Karpas-422 (cell line): ENCODE data around the gene TGFB1I1. TPM values are rescaled to one million over a fixed set of nuclear protein-coding genes. Genes with fewer than 3 reads are reported as not detected.
A peak's percentile ranks its signal among the peaks of the same experiment; 100 is the strongest.
"Not testable (repeated sequence)": the region's sequence is repeated elsewhere in the genome, so short reads cannot be mapped to it uniquely, and the experiment has no call there.

ENCODE experiments used
- DNase-seq: peaks from one replicate; pipeline ENCODE4 v3.0.0-alpha.2; 2015
- H2AFZ ChIP-seq: fragments of 200-600 bp; sonication (generic); 2 replicates; pipeline ENCODE4 v1.6.1; 2014; ENCODE audit warnings: antibody characterized with exemption, low read length, mixed read lengths
- H3K27ac ChIP-seq: fragments of 200-600 bp; sonication (generic); 2 replicates; pipeline ENCODE4 v1.5.1; 2014; ENCODE audit warnings: mild to moderate bottlenecking, low read length, moderate library complexity
- H3K27me3 ChIP-seq: fragments of 200-600 bp; sonication (generic); 2 replicates; pipeline ENCODE4 v1.6.1; 2014; ENCODE audit warnings: low read length, mixed read lengths
- H3K36me3 ChIP-seq: fragments of 200-600 bp; sonication (generic); 2 replicates; pipeline ENCODE4 v1.6.1; 2014; ENCODE audit warnings: low read length, mixed read lengths; ENCODE audit not compliant: insufficient read depth
- H3K4me1 ChIP-seq: fragments of 200-600 bp; sonication (generic); 2 replicates; pipeline ENCODE4 v1.6.1; 2014; ENCODE audit warnings: mild to moderate bottlenecking, low read length, mixed read lengths
- H3K4me2 ChIP-seq: fragments of 200-600 bp; sonication (generic); 2 replicates; pipeline ENCODE4 v1.6.1; 2014; ENCODE audit warnings: low read length, low read depth, mild to moderate bottlenecking; ENCODE audit not compliant: poor library complexity, severe bottlenecking
- H3K4me3 ChIP-seq: fragments of 200-600 bp; sonication (generic); 2 replicates; pipeline ENCODE4 v1.5.1; 2014; ENCODE audit warnings: mild to moderate bottlenecking, antibody characterized with exemption, low read length, mixed read lengths
- H3K79me2 ChIP-seq: fragments of 200-600 bp; sonication (generic); 2 replicates; pipeline ENCODE4 v1.6.1; 2014; ENCODE audit warnings: mild to moderate bottlenecking, low read length, mixed read lengths
- H3K9ac ChIP-seq: fragments of 200-600 bp; sonication (generic); 2 replicates; pipeline ENCODE4 v1.6.0; 2014; ENCODE audit warnings: low read length
- H3K9me2 ChIP-seq: fragments of 200-600 bp; sonication (generic), shearing (Covaris generic); replicated peaks from 2 replicates; pipeline ENCODE4 v1.6.0; 2014; ENCODE audit warnings: mild to moderate bottlenecking, low read length, moderate library complexity; ENCODE audit not compliant: insufficient read depth
- H3K9me3 ChIP-seq: fragments of 300-700, 200-600 bp; sonication (generic); 2 replicates; pipeline ENCODE4 v1.6.1; 2014; ENCODE audit warnings: low read length, mixed read lengths
- H4K20me1 ChIP-seq: fragments of 200-600 bp; sonication (generic); 2 replicates; pipeline ENCODE4 v1.6.1; 2014; ENCODE audit warnings: mild to moderate bottlenecking, antibody characterized with exemption, low read length, low read depth; ENCODE audit not compliant: insufficient read depth
- total RNA-seq: library from RNA; depleted of rRNA; stranded (reverse); fragments of >200 nt; shearing (Covaris generic); gene quantifications from 2 replicates; pipeline ENCODE4 v1.2.3, GENCODE V29; 2014; ENCODE audit warnings: low replicate concordance; rRNA removed

Gene TGFB1I1
- total RNA-seq, 1 experiment from 2014 or later, result not detected

GRCh38 chr16:31519759-31520431 lies 47.9 kb downstream of the TGFB1I1 start:
- no peak overlapping the region for H3K9ac ChIP-seq
- no peak overlapping the region for H3K4me2 ChIP-seq
- H3K9me3 ChIP-seq, result no peaks in the 10 kb centered on the region
- no peaks in the 10 kb centered on the region for H3K27me3 ChIP-seq
- H3K4me3 ChIP-seq, result no peak overlapping the region
- H3K4me1 ChIP-seq, result no peaks in the 10 kb centered on the region
- no peaks in the 10 kb centered on the region for H4K20me1 ChIP-seq
- H2AFZ ChIP-seq, result no peak overlapping the region
- no peaks in the 10 kb centered on the region for H3K9me2 ChIP-seq
- H3K79me2 ChIP-seq, result no peaks in the 10 kb centered on the region
- H3K36me3 ChIP-seq, result no peaks in the 10 kb centered on the region
- DNase-seq, result peak; percentile 11
- no peak overlapping the region for H3K27ac ChIP-seq

- Histone ChIP-seq H3K27me3 (no peaks in the 10 kb centered on the region), H3K4me3 (no peak overlapping the region), H3K9ac (no peak overlapping the region), H3K36me3 (no peaks in the 10 kb centered on the region), H4K20me1 (no peaks in the 10 kb centered on the region), H2AFZ (no peak overlapping the region), H3K27ac (no peak overlapping the region), H3K4me2 (no peak overlapping the region), H3K79me2 (no peaks in the 10 kb centered on the region), H3K9me2 (no peaks in the 10 kb centered on the region), H3K4me1 (no peaks in the 10 kb centered on the region), H3K9me3 (no peaks in the 10 kb centered on the region)
- DNase-seq, result no peak
Measured at GRCh38 chr16:31521368-31521767, 49.4 kb downstream of the TGFB1I1 start.

GRCh38 chr16:31522071-31522470 lies 50.1 kb downstream of the TGFB1I1 start:
- Histone ChIP-seq H3K4me3 (no peak overlapping the region), H2AFZ (no peak overlapping the region), H4K20me1 (no peaks in the 10 kb centered on the region), H3K4me1 (no peaks in the 10 kb centered on the region), H3K79me2 (no peaks in the 10 kb centered on the region), H3K27ac (no peak overlapping the region), H3K36me3 (no peaks in the 10 kb centered on the region), H3K27me3 (no peaks in the 10 kb centered on the region), H3K9ac (no peak overlapping the region), H3K9me2 (no peaks in the 10 kb centered on the region), H3K9me3 (no peaks in the 10 kb centered on the region), H3K4me2 (no peak overlapping the region)
- DNase-seq, result peak; percentile 12

GRCh38 chr16:31523768-31524167 lies 51.8 kb downstream of the TGFB1I1 start:
- not testable (repeated sequence) for H3K79me2 ChIP-seq, H3K9ac ChIP-seq, H3K9me3 ChIP-seq, H3K36me3 ChIP-seq, H3K4me2 ChIP-seq, H3K27me3 ChIP-seq, H3K9me2 ChIP-seq, DNase-seq, H4K20me1 ChIP-seq, H3K27ac ChIP-seq, H3K4me3 ChIP-seq, H3K4me1 ChIP-seq, H2AFZ ChIP-seq

GRCh38 chr16:31525113-31525512 lies 53.2 kb downstream of the TGFB1I1 start:
- Histone ChIP-seq H3K9ac (no peak overlapping the region), H3K27me3 (no peaks in the 10 kb centered on the region), H3K9me3 (no peaks in the 10 kb centered on the region), H3K79me2 (no peaks in the 10 kb centered on the region), H3K4me3 (no peak overlapping the region), H2AFZ (no peak overlapping the region), H4K20me1 (no peaks in the 10 kb centered on the region), H3K27ac (no peak overlapping the region), H3K4me2 (no peak overlapping the region), H3K36me3 (no peaks in the 10 kb centered on the region), H3K9me2 (no peaks in the 10 kb centered on the region), H3K4me1 (no peaks in the 10 kb centered on the region)
- no peak for DNase-seq

Other genes starting within 250 kb of the TGFB1I1 start
- gene ITGAM, start 212.2 kb upstream of the TGFB1I1 start, total RNA-seq, result not detected in 2 replicates
- 0.52 TPM in 1 of 2 replicates, not detected in the other for gene ITGAX, start 117.0 kb upstream of the TGFB1I1 start, total RNA-seq
- gene ITGAD, start 78.8 kb upstream of the TGFB1I1 start, total RNA-seq, result not detected in 2 replicates
- gene COX6A2, start 43.8 kb upstream of the TGFB1I1 start, total RNA-seq, result not detected in 2 replicates
- gene ZNF843, start 29.4 kb upstream of the TGFB1I1 start, total RNA-seq, result not detected in 2 replicates
- 1.5 and 2.3 TPM in 2 replicates for gene ARMC5, start 12.7 kb upstream of the TGFB1I1 start, total RNA-seq
- gene SLC5A2, start 11.0 kb downstream of the TGFB1I1 start, total RNA-seq, result not detected in 2 replicates
- gene RUSF1, start 36.2 kb downstream of the TGFB1I1 start, total RNA-seq, result 30.5 and 59.5 TPM in 2 replicates
- gene AHSP, start 55.7 kb downstream of the TGFB1I1 start, total RNA-seq, result not detected in 2 replicates